A673 (cell line): ENCODE results near the gene RBM45. TPM values are rescaled to one million over a fixed set of nuclear protein-coding genes. Genes with fewer than 3 reads are reported as not detected.

Experiments used
- BruUV-seq: library from RNA; stranded (reverse); fragments of 400-500 nt; replicated peaks from 2 replicates; lab custom pipeline; 2021; lab: Mats Ljungman, UMichigan
- CTCF ChIA-PET: fragments of 300-600 bp; sonication (Branson Sonifier 250); formaldehyde crosslinking; loops from one replicate; lab custom pipeline; 2022; ENCODE audit warnings: antibody characterized with exemption; lab: Charles Lee
- POLR2A ChIA-PET: fragments of 300-600 bp; sonication (Branson Sonifier 250); formaldehyde crosslinking; loops from one replicate; lab custom pipeline; 2022; ENCODE audit warnings: antibody characterized with exemption; ENCODE audit not compliant: low non-redundant PET; lab: Charles Lee
- DNase-seq: peaks from one replicate; pipeline ENCODE4 v3.0.0-alpha.2; 2015; ENCODE audit warnings: low spot score
- H3K27ac ChIP-seq: fragments of 200-600 bp; sonication (generic); 2 replicates; pipeline ENCODE4 v1.5.1; 2016; ENCODE audit warnings: mixed run types, low read depth, mild to moderate bottlenecking, mixed read lengths, antibody characterized with exemption, low read length; ENCODE audit not compliant: poor library complexity, severe bottlenecking
- H3K27me3 ChIP-seq: fragments of 200-600 bp; sonication (generic); replicated peaks from 2 replicates; pipeline ENCODE4 v1.6.1; 2017; ENCODE audit warnings: mixed run types, low read depth, mild to moderate bottlenecking, mixed read lengths, antibody characterized with exemption, low read length; ENCODE audit not compliant: insufficient read depth, poor library complexity
- H3K36me3 ChIP-seq: fragments of 200-600 bp; sonication (generic); 2 replicates; pipeline ENCODE4 v1.6.1; 2016; ENCODE audit warnings: mixed run types, mild to moderate bottlenecking, mixed read lengths, antibody characterized with exemption, low read length; ENCODE audit not compliant: insufficient read depth, poor library complexity, severe bottlenecking
- H3K4me1 ChIP-seq: fragments of 200-600 bp; sonication (generic); 2 replicates; pipeline ENCODE4 v1.6.1; 2017; ENCODE audit warnings: mixed run types, mild to moderate bottlenecking, mixed read lengths, antibody characterized with exemption, low read length; ENCODE audit not compliant: insufficient read depth, poor library complexity, severe bottlenecking
- H3K4me3 ChIP-seq: fragments of 200-600 bp; sonication (generic); 2 replicates; pipeline ENCODE4 v1.5.1; 2016; ENCODE audit warnings: low read depth, mixed run types, mild to moderate bottlenecking, mixed read lengths, low read length; ENCODE audit not compliant: poor library complexity, severe bottlenecking
- H3K9me3 ChIP-seq: fragments of 200-600 bp; sonication (generic); 2 replicates; pipeline ENCODE4 v1.6.1; 2016; ENCODE audit warnings: mixed run types, low read depth, mild to moderate bottlenecking, mixed read lengths, antibody characterized with exemption, low read length; ENCODE audit not compliant: poor library complexity, severe bottlenecking
- EZH2 ChIP-seq: fragments of 200-600 bp; sonication (generic); IDR thresholded peaks from 2 replicates; pipeline ENCODE4 v1.6.1; 2017; ENCODE audit warnings: borderline replicate concordance, low read depth, mild to moderate bottlenecking, mixed read lengths, antibody characterized with exemption, low read length; ENCODE audit not compliant: poor library complexity, severe bottlenecking
- intact Hi-C: fragments of 100-400 bp; cut with micrococcal nuclease; formaldehyde crosslinking; loops from one replicate; pipeline ENCODE4 v1.10.0; 2022; ENCODE audit not compliant: unreplicated experiment
- total RNA-seq: library from RNA; stranded (reverse); gene quantifications from 2 replicates; pipeline ENCODE4 v1.2.3, GENCODE V29; 2021
- TF ChIP-seq, protein P1 (sequence below): fragments of 300-800, 200-600 bp; sonication (generic); conservative IDR thresholded peaks from 2 replicates; pipeline ENCODE4 v1.5.1; 2017; ENCODE audit warnings: low read depth, mild to moderate bottlenecking, antibody characterized with exemption, low read length, moderate library complexity, mixed read lengths

The RBM45 gene
- total RNA-seq, 1 experiment from 2014 or later = 18.7 TPM

- no peak overlapping the region for H3K27ac ChIP-seq
- POLR2A ChIA-PET = no interaction called here
Observed at GRCh38 chr2:178068823-178069454, 43.3 kb upstream of the RBM45 start.

DNA sequence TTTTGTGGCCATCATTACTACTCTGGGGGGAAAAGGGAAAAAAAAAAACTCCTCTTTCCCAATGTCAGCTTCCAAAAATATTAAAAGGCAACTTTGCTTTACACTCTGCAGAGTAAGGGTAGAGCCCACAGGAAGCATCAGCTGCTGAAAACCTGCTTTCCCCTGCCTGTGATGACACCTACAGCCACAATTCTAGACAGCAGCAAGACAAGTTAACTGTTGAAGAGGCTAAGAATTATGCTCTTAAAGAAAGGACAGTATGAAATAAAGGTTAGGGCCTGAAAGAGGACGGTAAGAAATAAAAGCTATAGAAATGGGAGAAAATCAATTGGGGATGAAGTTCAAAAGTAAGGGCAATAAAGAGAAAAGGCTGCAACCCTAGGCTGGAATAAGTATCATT, 42.7 kb upstream of the RBM45 start:
- H3K4me1 ChIP-seq = peaks cover 5% of the 10 kb centered on the region
- peaks cover 37% of the 10 kb centered on the region for H3K27me3 ChIP-seq
- H3K9me3 ChIP-seq = no peaks in the 10 kb centered on the region
- DNase-seq = no peak
- H3K4me3 ChIP-seq = no peak overlapping the region
- no TSS peak for BruUV-seq
- CTCF ChIA-PET = no interaction called here
- H3K36me3 ChIP-seq = no peaks in the 10 kb centered on the region
- H3K27ac ChIP-seq = no peak overlapping the region
- POLR2A ChIA-PET = no interaction called here
- intact Hi-C loops = no loop called here
- no peak for TF ChIP-seq EZH2
- TF ChIP-seq, protein P1, sequence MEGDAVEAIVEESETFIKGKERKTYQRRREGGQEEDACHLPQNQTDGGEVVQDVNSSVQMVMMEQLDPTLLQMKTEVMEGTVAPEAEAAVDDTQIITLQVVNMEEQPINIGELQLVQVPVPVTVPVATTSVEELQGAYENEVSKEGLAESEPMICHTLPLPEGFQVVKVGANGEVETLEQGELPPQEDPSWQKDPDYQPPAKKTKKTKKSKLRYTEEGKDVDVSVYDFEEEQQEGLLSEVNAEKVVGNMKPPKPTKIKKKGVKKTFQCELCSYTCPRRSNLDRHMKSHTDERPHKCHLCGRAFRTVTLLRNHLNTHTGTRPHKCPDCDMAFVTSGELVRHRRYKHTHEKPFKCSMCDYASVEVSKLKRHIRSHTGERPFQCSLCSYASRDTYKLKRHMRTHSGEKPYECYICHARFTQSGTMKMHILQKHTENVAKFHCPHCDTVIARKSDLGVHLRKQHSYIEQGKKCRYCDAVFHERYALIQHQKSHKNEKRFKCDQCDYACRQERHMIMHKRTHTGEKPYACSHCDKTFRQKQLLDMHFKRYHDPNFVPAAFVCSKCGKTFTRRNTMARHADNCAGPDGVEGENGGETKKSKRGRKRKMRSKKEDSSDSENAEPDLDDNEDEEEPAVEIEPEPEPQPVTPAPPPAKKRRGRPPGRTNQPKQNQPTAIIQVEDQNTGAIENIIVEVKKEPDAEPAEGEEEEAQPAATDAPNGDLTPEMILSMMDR = no peak

More at GRCh38 chr2:178068823-178069454, 43.3 kb upstream of the RBM45 start:
- peaks cover 5% of the 10 kb centered on the region for H3K4me1 ChIP-seq
- no peaks in the 10 kb centered on the region for H3K36me3 ChIP-seq
- intact Hi-C loops = no loop called here
- H3K9me3 ChIP-seq = no peaks in the 10 kb centered on the region
- H3K27me3 ChIP-seq = peaks cover 34% of the 10 kb centered on the region
- CTCF ChIA-PET = no interaction called here
- no peak overlapping the region for H3K4me3 ChIP-seq
- no TSS peak for BruUV-seq
- DNase-seq = no peak
- TF ChIP-seq, protein P1 = no peak
- no peak for TF ChIP-seq EZH2

- H3K27me3 ChIP-seq = peaks cover 37% of the 10 kb centered on the region
- no peak overlapping the region for H3K4me3 ChIP-seq
- H3K36me3 ChIP-seq = no peaks in the 10 kb centered on the region
- ChIA-PET CTCF (no interaction called here), POLR2A (no interaction called here)
- intact Hi-C loops = no loop called here
- H3K4me1 ChIP-seq = peaks cover 5% of the 10 kb centered on the region
- no peak for DNase-seq
- H3K9me3 ChIP-seq = no peaks in the 10 kb centered on the region
- BruUV-seq = no TSS peak
- H3K27ac ChIP-seq = no peak overlapping the region
- no peak for TF ChIP-seq EZH2
- TF ChIP-seq, protein P1 = no peak
Observed at GRCh38 chr2:178070824-178071223, 41.4 kb upstream of the RBM45 start.
